Ecto neural progenitor cell (in vitro differentiated cells): Measurements from ENCODE around the gene PRDX5.

ENCODE experiments used
- DNase-seq: peaks from one replicate; pipeline ENCODE4 v3.0.0-alpha.2; 2018; ENCODE audit warnings: low spot score

The PRDX5 gene

GRCh38 chr11:64347193-64347867 is 29.4 kb downstream of the PRDX5 start:
- DNase-seq = no peak

GRCh38 chr11:64348383-64349024 is 30.6 kb downstream of the PRDX5 start:
- peak; percentile 58 for DNase-seq

GRCh38 chr11:64349025-64349387 is 31.1 kb downstream of the PRDX5 start:
- no peak for DNase-seq

DNA sequence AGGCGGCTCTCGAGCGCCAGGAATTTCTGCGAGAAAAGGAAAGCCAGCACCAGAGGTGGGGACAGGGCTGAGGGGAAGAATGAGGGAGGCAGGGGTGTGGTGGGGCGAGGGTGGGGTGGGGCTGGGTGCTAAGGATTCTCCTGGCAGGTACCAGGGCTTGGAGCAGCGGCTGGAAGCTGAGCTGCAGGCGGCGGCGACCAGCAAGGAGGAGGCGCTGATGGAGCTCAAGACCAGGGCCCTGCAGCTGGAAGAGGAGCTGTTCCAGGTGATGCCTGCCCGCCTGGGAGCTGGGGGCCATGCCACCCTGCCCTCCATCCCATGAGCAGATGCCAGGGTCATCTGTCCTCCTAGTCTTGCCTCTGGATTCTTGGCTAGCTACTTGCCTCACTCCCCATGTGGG is 31.5 kb downstream of the PRDX5 start:
- DNase-seq = no peak

DNA sequence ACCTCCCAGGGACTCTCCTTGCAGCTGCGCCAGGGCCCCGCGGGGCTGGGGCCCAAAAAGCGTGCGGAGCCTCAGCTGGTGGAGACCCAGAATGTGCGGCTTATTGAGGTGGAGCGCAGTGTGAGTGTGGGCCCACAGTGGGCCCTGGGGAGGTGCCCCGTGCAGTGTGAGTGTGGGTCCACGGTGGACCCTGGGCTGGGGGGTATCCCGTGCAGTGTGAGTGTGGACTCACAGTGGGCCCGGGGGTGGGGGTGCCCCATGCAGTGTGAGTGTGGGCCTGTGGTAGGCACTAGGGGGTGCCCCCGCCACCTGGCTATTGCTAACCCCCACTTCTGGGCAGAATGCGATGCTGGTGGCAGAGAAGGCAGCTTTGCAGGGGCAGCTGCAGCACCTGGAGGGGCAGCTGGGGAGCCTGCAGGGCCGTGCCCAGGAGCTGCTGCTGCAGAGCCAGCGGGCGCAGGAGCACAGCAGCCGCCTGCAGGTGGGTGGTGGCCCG is 33.3 kb downstream of the PRDX5 start:
- DNase-seq = no peak

- no peak for DNase-seq
These were observed 34.4 kb downstream of the PRDX5 start for GRCh38 chr11:64352099-64352994.

- peak; percentile 51 for DNase-seq
These were observed 35.2 kb downstream of the PRDX5 start for GRCh38 chr11:64352995-64353714.

GRCh38 chr11:64353715-64354506 is 36.0 kb downstream of the PRDX5 start:
- no peak for DNase-seq

DNA sequence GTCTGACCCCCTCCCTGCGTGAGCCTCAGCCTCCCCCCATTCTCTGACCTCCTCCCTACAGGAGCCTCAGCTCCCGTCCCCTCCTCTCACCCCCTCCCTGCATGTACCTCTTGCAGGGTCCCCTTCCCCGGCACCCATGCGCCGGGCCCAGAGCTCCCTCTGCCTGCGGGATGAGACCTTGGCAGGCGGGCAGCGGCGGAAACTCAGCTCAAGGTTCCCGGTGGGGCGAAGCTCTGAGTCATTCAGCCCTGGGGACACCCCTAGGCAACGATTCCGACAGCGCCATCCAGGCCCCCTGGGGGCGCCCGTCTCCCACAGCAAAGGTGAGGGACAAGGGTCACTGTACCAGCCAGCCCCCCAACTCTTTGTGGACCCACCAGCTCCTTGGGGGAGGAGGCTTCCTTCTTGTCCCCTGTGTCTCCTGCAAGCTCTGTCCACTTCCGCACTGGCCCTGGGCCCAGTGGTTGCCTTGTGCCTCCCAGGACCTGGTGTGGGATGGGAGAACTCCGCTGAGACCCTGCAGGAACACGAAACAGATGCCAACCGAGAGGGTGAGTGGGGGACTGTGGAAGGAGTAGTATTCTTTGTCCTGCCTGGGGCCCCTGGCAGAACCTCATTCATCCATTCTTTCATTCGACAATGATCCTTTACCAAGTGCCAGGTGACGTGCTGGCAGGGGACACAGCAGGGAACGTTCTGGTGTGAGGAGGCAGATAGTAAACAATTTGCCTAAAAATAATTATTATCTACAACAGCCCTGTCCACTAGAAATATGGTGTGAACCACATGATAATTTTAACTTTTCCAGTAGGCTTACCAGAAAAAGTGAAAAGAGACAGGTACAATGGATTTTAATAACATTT is 37.4 kb downstream of the PRDX5 start:
- DNase-seq = peak; percentile 85

- peak; percentile 82 for DNase-seq
These were observed 38.8 kb downstream of the PRDX5 start for GRCh38 chr11:64356498-64357411.

GRCh38 chr11:64357446-64357845 is 39.5 kb downstream of the PRDX5 start:
- DNase-seq = no peak

GRCh38 chr11:64357904-64358535 is 40.1 kb downstream of the PRDX5 start:
- peak; percentile 54 for DNase-seq

GRCh38 chr11:64358536-64358906 is 40.6 kb downstream of the PRDX5 start:
- no peak for DNase-seq

DNA sequence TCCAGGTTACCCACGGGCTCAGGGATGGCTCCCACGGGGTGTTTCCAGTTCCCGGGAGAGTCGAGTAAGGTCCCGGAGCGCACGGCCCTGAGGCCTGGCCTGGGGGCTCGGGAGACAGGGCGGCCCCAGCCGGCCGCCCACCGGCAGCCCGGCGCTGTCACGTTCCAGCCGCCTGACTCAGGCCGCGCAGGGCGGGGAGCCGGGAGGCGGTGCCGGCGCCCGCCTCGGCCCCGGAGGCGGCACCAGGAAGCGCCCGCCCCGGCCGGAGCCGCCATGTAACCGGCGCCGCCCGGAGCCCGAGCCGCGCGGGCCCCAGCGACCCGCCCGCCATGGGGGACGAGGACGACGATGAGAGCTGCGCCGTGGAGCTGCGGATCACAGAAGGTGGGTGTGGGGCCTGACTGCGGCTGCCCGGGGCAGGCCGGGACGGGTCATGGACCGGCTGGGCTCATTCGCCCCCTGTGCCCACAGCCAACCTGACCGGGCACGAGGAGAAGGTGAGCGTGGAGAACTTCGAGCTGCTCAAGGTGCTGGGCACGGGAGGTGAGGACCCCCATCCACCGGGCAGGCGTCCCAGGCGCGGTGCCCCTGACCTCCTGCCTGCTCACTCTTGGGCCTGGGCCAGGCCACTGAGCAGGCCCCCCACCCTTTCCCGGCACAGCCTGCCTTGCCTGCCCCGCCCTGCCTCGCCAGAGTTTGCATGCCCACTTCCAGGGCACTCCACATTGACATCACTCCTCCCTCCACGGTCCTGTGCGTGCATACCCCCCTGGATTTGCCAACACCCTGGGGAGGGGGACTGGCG is 41.2 kb downstream of the PRDX5 start, which contains the start of gene RPS6KA4:
TSS of gene RPS6KA4 (plus strand) at position 256 of the 805 bp plus-strand sequence. CDS start at position 330, 74 bp downstream.
- peak; percentile 81 for DNase-seq

DNA sequence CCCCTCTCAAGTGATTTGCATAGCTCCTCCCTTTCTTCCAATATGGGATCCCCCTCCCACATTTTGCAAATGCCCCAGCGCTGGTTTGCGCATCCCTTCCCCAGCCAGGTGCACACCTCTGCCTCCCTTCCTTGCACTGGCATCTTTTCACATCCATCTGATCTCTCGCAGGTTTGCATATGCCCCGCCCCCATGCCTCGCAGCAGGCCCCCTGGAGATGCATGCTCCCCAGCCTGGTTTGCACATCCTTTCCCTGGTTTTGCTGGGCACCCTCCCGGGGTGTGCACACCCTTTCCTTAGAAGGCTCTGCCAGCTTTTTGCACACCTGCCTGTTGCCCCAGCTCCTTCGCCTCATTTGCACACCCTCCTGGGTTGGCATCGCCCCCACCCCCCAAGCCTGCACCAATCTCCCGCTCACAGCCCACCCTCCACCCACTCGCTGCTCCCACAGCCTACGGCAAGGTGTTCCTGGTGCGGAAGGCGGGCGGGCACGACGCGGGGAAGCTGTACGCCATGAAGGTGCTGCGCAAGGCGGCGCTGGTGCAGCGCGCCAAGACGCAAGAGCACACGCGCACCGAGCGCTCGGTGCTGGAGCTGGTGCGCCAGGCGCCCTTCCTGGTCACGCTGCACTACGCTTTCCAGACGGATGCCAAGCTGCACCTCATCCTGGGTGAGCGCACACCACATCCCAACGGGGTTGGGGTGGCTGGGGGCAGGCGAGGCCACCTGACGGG is 42.0 kb downstream of the PRDX5 start:
- no peak for DNase-seq

GRCh38 chr11:64360448-64360921 is 42.6 kb downstream of the PRDX5 start:
- DNase-seq = no peak

- DNase-seq = no peak
These were observed 43.7 kb downstream of the PRDX5 start for GRCh38 chr11:64361659-64362058.
